GM21381 (cell line): Measurements from ENCODE around the gene BMP6.

Experiments used
- ATAC-seq: cut with Tn5 transposase; IDR thresholded peaks from one replicate; pipeline ENCODE4 v1.9.1; 2021; ENCODE audit warnings: mild to moderate bottlenecking, moderate library complexity; ENCODE audit not compliant: unreplicated experiment

The BMP6 gene

GRCh38 chr6:7747016-7747415 is 21.1 kb downstream of the BMP6 start:
- no peak for ATAC-seq

- no peak for ATAC-seq
Observed at GRCh38 chr6:7747433-7747832, 21.5 kb downstream of the BMP6 start.

DNA sequence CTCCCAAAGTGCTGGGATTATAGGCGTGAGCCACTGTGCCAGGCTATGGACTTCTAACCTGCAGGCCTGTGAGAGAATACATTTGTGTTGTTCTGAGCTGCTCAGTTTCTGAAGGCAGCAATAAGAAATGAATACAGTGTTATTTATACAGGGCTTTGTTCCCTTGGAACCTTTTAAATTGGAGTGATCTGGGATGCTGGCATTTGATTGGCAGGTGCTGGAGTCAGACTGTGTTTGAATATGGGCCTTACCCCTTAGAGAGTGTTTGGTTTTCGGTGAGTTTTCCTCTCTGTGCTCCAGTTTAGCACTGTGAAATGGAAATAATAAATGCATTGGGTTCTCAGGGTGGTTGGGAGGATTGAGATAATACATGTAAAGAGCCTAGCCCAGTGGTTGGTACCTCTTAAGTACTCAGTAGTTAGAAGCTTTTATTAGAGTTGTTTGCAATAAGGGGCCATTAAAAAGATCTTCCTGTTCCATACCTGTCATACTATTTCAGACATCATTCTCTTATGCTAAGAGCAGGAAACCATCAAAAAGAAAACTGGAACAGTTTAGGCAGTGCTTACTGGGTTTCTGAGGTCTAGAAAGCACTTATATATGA is 22.1 kb downstream of the BMP6 start:
- ATAC-seq = no peak

GRCh38 chr6:7749478-7749877 is 23.6 kb downstream of the BMP6 start:
- no peak for ATAC-seq

DNA sequence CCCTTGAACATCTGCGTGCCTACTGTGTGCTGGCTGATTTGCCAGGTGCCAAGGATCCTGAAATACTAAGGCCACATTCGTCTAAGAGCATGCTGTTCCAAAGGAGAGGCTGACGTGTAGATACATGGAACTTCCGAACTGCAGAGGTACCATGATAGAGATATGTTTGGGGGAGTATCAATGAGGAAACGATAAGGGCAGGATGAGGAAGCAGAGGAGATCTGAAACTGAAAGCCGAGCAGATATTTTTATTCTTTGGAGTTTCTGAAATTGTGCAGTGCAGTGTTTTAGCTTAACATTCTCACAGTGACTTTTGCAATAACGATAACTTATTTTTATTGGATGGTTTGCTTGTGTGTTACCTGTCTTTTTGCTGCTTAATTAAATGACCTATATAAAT is 24.3 kb downstream of the BMP6 start:
- ATAC-seq = no peak

DNA sequence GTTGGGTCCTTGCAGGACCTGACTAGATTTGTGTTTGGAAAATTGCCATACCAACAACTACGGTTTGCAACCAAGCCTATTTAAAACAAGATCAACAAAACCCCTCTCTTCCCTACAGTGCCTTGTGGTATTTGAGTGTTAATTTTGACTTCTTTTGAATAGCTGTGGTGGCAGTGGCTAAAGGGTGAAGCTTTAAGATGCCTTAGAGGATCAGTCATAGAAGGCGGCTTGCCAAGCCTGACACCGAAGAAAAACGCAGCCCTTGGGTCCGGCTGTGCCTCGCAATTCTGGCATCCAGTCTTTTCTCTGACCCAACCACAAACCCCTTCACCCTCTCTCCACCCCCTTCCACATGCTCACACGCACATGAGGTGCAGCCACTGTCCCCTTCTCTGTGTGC is 32.6 kb downstream of the BMP6 start:
- ATAC-seq = no peak

- no peak for ATAC-seq
Observed at GRCh38 chr6:7759320-7759719, 33.4 kb downstream of the BMP6 start.

GRCh38 chr6:7761051-7761450 is 35.2 kb downstream of the BMP6 start:
- no peak for ATAC-seq

- ATAC-seq = no peak
Observed at GRCh38 chr6:7762760-7763159, 36.9 kb downstream of the BMP6 start.

GRCh38 chr6:7763881-7764280 is 38.0 kb downstream of the BMP6 start:
- ATAC-seq = no peak

- ATAC-seq = no peak
Observed at GRCh38 chr6:7765575-7766325, 39.9 kb downstream of the BMP6 start.

- ATAC-seq = no peak
Observed at GRCh38 chr6:7769702-7770101, 43.8 kb downstream of the BMP6 start.

GRCh38 chr6:7770111-7770510 is 44.2 kb downstream of the BMP6 start:
- no peak for ATAC-seq

- no peak for ATAC-seq
Observed at GRCh38 chr6:7770601-7771000, 44.7 kb downstream of the BMP6 start.

DNA sequence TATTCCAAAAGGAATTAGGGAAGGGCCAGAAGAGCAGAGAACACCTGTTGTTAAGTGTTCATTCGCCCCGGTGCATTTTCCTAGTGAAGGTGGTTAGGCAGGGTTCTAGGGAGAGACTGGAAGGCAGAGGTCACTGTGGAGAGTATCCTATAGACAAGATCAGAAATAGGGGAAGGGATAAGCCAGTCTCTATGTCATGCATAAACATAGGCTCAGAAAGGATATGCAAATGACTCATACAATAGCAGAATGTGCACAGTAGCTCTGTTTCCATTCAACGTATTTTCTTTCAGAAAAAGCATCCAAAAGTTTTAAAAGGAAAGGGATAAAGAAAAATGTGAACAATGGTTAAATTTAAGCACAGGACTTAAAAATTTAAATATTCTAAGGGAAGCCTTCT is 47.4 kb downstream of the BMP6 start:
- ATAC-seq = no peak

DNA sequence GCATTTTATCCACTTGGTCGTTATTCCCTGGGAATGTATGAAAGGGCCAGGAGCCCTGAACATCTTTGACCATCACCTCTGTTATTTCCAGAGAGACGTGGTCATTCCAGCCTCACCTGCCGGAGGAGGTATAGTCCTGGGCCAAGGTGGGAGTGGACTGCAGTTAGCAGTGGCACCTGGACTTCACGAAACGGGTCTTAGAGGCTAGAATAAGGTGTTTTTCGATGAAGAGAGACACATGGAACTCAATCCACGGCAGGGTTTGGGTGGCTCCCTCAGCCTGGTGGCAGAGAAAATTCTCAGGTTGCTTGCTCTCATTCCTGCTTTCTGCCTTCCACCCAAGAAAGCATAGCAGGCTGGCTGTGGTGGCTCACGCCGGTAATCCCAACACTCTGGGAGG is 48.0 kb downstream of the BMP6 start:
- ATAC-seq = no peak

DNA sequence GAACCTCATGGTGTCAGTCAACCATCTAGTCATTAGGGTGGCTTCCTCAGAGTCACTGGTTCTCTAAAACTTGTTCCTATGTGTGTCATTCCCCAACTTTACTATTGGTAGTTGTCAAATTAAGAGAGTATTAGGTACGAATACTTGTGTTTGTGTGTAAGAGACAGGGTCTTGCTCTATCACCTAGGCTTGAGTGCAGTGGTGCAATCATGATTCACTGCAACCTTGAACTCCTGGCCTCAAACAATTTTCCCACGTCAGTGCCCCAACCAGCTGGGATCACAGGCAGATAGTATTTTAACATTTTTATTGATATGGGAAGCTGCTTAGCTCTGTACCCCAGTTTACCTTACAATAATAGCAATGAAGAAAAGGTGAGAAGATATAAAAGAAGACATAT is 50.6 kb downstream of the BMP6 start:
- ATAC-seq = no peak

- ATAC-seq = no peak
Observed at GRCh38 chr6:7777074-7777473, 51.2 kb downstream of the BMP6 start.

DNA sequence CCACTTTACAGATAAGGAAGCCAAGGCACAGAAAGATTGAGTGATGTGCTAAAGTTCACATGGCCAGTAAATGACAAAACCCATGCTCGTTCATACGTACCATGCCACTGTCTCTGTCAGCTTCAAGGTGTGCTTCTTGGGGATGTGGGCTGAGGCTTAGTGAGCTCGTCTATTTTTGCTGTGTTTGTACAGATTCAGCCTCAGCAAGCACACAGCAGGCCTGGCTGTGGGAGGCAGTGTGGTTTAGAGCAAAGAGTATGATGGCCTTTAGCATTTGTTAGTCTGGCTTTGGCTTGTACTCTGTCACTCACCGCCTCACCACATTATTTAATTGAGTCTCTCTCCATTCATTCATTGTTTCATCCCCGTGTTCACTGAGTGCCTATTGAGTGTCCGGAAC is 55.3 kb downstream of the BMP6 start:
- ATAC-seq = no peak

DNA sequence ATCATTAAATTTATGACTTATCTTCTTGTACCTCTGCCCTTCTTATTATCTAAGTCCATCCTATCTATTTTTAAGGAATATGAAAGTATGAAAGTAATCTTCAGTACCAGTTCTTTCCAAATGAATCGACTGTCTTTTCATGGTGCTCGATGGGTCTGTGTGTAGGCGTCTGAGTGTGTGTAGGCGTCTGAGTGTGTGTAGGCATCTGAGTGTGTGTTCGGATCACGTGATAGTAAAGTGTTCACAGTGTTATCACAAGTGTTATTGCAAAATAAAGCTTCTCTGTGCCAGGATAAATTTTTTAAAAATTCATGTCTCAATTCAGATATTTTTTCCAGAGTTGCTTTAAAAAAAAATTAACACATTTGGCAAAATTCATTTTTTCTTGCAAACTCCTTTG is 58.3 kb downstream of the BMP6 start:
- ATAC-seq = no peak

DNA sequence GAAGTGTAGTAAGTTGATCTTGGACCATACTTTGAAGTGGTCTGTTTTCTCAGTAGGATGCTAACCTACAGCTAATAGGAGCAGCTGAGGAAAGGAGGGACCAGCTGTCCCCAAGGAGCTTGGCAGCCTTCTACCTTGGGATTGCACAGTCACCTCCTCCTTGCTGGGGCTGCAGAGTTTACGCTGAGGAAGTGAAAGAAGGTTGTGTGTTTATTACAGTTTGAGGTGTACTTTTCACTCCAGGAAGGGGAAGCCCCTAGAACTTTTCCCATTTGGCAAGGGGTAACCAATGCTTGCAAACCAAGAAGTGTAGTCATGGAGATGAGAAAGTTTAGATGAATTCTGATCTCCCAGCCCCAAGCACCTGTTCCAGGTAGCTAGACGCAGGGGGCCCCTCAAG is 58.8 kb downstream of the BMP6 start:
- no peak for ATAC-seq

- no peak for ATAC-seq
Observed at GRCh38 chr6:7785243-7786035, 59.5 kb downstream of the BMP6 start.
